Measurements from ENCODE around the gene DDRGK1.

GRCh38 chr20:3165473-3166337 is 38.8 kb downstream of the DDRGK1 start:
- TF ChIP-seq, protein P1, sequence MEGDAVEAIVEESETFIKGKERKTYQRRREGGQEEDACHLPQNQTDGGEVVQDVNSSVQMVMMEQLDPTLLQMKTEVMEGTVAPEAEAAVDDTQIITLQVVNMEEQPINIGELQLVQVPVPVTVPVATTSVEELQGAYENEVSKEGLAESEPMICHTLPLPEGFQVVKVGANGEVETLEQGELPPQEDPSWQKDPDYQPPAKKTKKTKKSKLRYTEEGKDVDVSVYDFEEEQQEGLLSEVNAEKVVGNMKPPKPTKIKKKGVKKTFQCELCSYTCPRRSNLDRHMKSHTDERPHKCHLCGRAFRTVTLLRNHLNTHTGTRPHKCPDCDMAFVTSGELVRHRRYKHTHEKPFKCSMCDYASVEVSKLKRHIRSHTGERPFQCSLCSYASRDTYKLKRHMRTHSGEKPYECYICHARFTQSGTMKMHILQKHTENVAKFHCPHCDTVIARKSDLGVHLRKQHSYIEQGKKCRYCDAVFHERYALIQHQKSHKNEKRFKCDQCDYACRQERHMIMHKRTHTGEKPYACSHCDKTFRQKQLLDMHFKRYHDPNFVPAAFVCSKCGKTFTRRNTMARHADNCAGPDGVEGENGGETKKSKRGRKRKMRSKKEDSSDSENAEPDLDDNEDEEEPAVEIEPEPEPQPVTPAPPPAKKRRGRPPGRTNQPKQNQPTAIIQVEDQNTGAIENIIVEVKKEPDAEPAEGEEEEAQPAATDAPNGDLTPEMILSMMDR (IDR thresholded peaks at IDR 0.05): no peak
- TF ChIP-seq POLR2A (IDR thresholded peaks at IDR 0.05) (no peak), POLR2AphosphoS5 (IDR thresholded peaks at IDR 0.05) (no peak), EP300 (IDR thresholded peaks at IDR 0.05) (no peak)
